GM21515 (cell line): Measurements from ENCODE around the gene FAM76A.
"Not testable (repeated sequence)": the region's sequence is repeated elsewhere in the genome, so short reads cannot be mapped to it uniquely, and the experiment has no call there.

ENCODE experiments used
- ATAC-seq: cut with Tn5 transposase; IDR thresholded peaks from one replicate; pipeline ENCODE4 v1.9.1; 2021; ENCODE audit not compliant: unreplicated experiment

Gene FAM76A

DNA sequence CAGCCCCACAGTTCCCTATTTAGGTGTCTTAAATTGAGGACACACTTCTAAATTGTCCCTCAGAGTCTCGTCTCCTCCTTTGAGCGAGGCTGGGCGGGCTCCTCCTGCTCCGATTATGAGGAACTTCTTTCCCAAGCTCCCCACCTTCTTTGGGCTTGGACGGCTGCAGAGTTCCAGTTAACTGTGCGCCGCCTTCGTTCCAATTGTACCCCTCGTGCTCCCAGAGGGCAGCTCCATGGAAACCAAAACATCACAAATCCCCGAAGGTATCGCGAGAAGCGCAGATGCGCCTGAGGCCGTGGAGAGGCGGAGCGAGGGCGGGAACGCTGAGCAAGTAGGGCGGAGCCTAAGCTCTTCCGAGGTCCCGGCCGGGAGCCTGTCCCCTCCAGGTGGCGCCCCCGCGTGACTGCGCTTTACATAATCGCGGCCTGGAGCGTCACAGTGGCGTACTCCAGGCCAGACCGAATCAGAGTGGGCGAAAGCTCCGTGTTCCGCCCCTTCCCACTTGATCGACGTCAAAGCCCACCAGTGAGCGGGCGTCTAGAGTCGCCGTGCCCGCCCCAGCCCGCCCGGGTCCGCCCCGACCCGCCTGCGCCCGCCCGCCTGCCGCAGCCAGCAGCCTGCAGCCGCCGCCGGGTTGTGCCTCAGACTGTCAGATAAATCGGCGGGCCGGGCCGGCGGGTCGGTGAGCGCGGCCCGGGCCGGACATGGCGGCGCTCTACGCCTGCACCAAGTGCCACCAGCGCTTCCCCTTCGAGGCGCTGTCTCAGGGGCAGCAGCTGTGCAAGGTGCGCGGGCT, at the start of gene FAM76A:
Gene FAM76A (plus strand): TSS at position 588 of the 799 bp plus-strand sequence. CDS start 120 bp downstream, at position 708.
- ATAC-seq: peak; percentile 94

- no peak for ATAC-seq
Measured at GRCh38 chr1:27676410-27676809, 49.4 kb upstream of the FAM76A start.

DNA sequence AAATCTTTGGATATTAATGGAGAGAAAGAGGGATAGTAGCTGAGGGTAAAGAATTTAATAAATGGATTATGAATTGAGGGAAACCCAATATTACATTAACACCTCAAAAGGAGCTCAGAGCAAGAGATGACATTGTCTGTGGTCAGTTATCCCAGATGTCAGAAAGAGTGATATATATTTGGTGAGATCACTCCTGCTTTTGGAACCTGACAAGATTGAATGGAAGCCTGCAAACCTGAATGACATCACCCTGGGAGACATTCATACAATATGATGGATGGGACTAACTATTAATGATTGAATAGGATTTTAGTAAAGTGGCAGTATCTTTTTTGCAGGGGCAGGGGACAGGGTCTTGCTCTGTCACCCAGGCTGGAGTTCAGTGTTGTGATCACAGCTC, 47.0 kb upstream of the FAM76A start:
- no peak for ATAC-seq

GRCh38 chr1:27680225-27680791, 45.5 kb upstream of the FAM76A start:
- ATAC-seq: not testable (repeated sequence)

- ATAC-seq: not testable (repeated sequence)
Measured at GRCh38 chr1:27681580-27681979, 44.2 kb upstream of the FAM76A start.

DNA sequence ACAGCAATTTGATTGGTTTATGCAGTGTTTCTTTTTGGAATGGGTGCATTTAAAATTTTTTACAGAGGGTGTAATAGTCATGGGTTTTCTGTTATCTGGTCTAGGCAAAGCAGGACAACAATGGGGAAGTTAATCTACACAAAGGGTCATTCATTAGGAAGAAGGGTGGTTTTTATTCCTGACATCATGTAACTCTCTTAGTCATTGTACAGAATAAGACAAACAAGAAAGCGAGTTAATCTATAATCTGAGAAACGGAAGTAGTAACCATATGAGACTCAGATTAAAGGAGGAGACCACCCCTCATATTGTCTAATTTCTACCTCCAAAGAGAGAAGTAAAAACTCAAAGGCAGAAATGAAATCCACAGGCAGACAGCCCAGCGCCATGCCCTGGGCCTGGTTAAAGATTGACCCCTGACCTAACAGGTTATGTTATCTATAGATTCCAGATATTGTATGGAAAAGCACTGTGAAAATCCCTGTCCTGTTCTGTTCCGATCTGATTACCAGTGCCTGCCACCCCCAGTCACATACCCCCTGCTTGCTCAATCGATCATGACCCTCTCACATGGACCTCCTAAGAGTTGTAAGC, 43.3 kb upstream of the FAM76A start:
- no peak for ATAC-seq

- no peak for ATAC-seq
Measured at GRCh38 chr1:27684176-27684575, 41.6 kb upstream of the FAM76A start.

DNA sequence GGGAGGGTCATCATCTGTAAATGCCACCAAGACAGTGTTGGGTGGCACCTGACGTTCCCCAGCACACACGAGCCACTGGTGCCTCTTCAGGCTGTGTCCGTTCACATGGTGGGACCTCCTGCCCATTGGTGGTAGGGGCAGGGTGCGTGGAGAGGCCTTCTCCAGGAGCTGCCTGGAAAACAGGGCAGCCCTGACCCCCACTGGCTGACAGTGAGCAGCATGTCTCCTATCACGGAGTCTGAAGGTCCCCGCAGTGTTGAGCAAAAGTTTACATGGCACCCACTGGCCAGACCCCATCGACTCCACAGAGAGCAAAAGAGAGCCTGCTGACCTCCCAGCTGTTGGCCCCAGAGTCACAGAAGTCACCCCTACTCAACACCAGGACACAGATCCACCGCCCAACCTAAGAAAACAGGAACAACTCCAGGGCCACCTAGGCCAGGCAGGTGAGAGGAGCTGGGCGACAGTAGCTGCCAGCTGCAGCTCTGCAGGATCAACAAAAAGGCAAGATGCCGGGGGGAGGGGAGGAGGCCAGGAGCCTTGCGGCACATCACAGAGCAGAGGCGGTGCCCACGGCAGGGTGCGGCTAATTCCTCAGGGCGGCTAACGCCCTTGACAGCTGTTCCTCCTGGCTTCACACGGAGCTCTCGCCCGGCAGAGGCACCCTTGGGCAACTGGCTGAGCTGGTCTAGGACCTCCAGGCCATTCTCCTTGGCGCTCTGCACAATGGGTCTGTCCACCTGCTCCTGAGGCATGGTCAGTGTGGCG, 39.4 kb upstream of the FAM76A start:
- no peak for ATAC-seq

DNA sequence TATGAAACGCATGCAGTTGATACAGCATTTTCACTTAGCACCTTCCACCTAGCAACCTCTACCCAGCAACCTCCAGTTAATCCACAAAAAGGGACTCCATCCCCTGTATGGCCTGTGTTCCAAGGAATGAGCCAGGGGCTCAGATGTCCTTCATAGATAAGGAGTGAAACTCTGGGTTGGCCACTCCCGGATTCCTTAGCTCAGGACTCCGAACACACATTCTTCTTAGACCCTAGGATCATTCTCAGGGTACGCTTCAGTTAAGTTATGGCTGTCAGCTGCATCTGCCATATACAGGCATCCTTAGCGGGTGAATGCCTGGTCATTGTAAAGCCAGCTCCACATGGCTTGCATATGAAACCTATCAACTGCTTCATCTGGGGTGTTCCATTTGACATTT, 37.9 kb upstream of the FAM76A start:
- ATAC-seq: no peak

GRCh38 chr1:27689423-27690173, 36.2 kb upstream of the FAM76A start:
- no peak for ATAC-seq

DNA sequence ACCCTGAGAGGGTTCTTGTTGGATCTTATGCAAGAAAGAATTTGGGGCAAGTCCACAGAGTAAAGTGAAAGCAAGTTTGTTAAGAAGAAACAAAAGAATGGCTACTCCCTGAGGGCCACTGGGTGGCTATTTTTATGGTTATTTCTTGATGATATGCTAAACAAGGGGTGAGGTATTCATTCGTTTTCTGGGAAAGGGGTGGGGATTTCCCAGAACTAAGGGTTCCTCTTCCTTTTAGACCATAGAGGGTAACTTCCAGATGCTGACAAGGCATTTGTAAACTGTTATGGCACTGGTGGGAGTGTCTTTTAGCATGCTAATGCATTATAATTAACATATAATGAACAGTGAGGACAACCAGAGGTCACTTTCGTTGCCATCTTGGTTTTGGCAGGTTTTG, 35.6 kb upstream of the FAM76A start:
- ATAC-seq: no peak

GRCh38 chr1:27696835-27697234, 28.9 kb upstream of the FAM76A start:
- ATAC-seq: not testable (repeated sequence)

DNA sequence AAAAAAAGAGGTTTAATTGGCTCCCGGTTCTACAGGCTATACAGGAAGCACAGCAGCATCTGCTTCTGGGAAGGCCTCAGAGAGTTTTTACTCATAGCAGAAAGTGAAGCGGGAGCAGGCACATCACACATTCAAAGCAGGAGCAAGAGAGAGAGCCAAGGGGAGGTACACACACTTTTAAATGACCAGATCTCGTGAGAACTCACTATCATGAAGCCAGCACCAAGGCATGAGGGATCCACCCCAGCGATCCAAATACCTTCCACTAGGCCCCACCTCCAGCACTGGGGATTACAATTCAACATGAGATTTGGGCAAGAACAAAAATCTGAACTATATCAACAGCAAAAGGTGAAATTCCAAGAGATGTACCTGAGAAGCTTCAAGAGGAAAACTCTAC, 20.8 kb upstream of the FAM76A start:
- ATAC-seq: no peak

DNA sequence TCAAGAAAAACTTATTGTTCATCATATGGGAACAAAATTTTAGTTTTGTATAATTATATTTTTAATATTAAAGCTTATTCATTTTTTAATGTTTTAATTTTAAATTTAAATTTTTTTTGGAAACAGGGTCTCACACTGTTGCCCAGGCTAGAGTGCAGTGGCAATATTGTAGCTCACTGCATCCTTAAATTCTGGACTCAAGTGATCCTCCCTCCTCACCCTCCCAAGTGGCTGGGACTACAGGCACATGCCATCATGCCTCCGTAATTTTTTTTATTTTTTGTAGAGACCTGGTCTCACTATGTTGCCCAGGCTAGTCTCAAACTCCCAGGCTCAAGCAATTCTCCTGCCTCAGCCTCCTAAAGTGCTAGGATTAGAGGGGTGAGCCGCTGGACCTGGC, 20.2 kb upstream of the FAM76A start:
- no peak for ATAC-seq

GRCh38 chr1:27710574-27710973, 15.2 kb upstream of the FAM76A start:
- no peak for ATAC-seq

GRCh38 chr1:27713139-27713725, 12.5 kb upstream of the FAM76A start:
- ATAC-seq: no peak

DNA sequence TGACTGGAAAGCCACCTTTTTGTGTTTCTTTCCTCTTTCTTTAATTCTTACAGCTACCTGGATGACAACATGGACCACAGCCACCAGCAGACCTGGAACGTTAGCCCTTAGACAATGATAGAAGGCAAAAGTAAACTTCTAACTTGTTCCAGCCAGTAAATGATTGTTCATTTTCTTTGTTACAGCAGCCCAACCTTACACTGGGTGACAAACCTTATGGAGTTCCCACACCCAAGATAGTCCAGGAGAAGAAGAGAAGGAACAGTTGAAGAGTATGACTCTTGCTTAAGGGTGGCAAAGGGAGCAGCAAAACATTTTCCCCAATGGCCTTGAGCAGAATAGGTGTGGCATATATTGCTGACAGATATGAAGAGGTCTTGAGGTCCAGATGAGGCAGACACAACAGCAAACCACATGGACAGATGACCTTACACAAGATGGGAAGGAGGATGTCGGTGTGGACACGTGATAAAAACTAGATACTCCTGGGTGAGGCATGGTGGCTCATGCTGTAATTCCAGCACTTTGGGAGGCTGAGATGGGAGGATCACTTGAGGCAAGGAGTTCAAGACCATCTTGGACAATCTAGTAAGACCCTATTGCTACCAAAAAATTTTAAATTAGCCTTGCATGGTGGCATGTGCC, 11.8 kb upstream of the FAM76A start:
- no peak for ATAC-seq

DNA sequence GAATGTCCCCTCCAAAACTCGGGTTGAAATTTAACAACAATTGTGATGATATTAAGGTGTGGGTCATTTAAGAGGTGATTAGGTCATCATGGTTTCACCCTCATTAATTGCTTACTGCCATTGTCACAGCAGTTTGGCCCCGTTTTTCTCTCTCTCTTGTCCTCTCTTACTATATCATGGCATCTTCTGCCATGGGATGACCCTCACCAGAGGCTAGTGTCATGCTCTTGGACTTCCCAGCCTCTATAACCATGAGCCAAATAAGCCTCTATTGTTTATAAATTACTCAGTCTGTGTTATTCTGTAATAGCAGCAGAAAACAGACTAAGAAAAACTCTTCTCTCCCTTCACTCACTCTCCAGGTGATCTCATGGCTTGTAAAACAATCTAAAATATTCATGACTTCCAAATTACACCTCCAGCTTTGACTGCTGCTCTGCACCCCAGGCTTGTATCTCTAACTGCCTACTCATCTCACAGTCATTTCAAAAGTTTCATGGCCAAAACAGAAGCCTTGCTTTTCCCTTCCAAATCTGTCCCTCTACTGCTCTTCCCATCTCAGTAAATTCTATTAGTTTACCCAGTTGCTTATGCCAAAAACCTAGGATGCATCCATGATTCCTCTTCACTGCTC, 9.4 kb upstream of the FAM76A start:
- ATAC-seq: no peak
